ENCODE measurements around the gene GAREM1. TPM values are rescaled to one million over a fixed set of nuclear protein-coding genes. Genes with fewer than 3 reads are reported as not detected.

GAREM1 gene
- total RNA-seq, 1 donor from 2014 or later, result 9.5 TPM

DNA sequence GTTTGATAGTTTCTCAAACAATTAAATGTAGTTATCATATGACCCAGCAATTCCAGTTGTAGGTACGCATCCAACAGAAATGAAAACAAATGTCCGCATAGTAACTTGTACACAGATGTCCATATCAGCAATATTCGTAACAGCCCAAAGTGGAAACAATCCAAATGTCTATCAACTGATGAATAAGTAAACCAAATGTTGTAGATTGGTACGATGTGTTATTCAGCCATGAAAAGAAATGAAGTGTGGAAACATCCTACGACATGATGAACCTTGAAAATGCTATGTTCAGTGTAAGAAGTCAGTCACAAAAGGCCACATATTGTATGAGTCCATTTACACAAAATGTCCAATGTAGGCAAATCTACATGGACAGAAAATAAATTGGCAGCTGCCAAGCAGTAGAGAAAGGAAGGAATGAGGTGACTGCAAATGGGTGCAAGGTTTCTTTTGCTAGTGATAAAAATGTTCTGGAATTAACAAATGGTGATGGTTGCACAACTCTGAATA, 26.9 kb downstream of the GAREM1 start:
- Mint-ChIP-seq H3K9me3 (no peaks in the 10 kb centered on the region), H3K27ac (no peak overlapping the region), H3K4me3 (no peak overlapping the region), H3K36me3 (no peaks in the 10 kb centered on the region), H3K27me3 (ENCODE audit: low read depth) (no peaks in the 10 kb centered on the region), H3K4me1 (peaks cover 9% of the 10 kb centered on the region)
- no peak for DNase-seq (ENCODE audit: low spot score in 2 of 2, unreplicated experiment in 2 of 2)
- TF ChIP-seq, protein P1, sequence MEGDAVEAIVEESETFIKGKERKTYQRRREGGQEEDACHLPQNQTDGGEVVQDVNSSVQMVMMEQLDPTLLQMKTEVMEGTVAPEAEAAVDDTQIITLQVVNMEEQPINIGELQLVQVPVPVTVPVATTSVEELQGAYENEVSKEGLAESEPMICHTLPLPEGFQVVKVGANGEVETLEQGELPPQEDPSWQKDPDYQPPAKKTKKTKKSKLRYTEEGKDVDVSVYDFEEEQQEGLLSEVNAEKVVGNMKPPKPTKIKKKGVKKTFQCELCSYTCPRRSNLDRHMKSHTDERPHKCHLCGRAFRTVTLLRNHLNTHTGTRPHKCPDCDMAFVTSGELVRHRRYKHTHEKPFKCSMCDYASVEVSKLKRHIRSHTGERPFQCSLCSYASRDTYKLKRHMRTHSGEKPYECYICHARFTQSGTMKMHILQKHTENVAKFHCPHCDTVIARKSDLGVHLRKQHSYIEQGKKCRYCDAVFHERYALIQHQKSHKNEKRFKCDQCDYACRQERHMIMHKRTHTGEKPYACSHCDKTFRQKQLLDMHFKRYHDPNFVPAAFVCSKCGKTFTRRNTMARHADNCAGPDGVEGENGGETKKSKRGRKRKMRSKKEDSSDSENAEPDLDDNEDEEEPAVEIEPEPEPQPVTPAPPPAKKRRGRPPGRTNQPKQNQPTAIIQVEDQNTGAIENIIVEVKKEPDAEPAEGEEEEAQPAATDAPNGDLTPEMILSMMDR (IDR thresholded peaks at IDR 0.05; ENCODE audit: unreplicated experiment), result no peak

DNA sequence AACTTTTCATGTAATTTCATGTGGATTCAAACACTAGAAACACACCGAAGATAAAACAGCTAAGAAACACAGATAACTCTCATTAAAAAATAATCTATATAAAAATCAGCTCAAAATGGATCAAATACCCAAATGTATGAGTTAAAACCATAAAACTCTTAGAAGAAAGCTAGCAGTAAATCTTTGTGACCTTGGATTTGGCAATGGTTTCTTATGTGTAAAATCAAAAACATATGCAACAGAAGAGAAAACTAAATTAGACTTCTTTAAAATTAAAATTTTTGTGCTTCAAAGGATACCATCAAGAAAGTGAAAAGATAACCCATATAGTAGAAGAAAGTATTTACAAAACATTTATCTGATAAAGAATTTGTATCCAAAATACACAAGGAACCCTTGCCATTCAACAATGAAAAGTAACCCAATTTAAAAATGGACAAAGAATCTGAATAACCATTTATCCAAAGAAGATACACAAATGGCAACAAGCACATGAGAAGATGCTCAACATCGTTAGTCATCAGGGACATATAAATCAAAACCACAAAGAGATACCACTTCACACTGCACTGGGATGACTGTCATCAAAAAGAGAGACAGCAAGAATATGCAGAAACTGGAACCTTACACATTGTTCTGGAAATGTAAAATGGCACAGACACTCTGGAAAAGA, 27.5 kb downstream of the GAREM1 start:
- DNase-seq (ENCODE audit: low spot score in 2 of 2, unreplicated experiment in 2 of 2), result no peak
- no peaks in the 10 kb centered on the region for H3K9me3 Mint-ChIP-seq
- no peaks in the 10 kb centered on the region for H3K27me3 Mint-ChIP-seq (ENCODE audit: low read depth)
- TF ChIP-seq, protein P1 (IDR thresholded peaks at IDR 0.05; ENCODE audit: unreplicated experiment), result no peak
- H3K4me1 Mint-ChIP-seq, result peaks cover 14% of the 10 kb centered on the region
- no peak overlapping the region for H3K4me3 Mint-ChIP-seq
- H3K36me3 Mint-ChIP-seq, result no peaks in the 10 kb centered on the region
- no peak overlapping the region for H3K27ac Mint-ChIP-seq

DNA sequence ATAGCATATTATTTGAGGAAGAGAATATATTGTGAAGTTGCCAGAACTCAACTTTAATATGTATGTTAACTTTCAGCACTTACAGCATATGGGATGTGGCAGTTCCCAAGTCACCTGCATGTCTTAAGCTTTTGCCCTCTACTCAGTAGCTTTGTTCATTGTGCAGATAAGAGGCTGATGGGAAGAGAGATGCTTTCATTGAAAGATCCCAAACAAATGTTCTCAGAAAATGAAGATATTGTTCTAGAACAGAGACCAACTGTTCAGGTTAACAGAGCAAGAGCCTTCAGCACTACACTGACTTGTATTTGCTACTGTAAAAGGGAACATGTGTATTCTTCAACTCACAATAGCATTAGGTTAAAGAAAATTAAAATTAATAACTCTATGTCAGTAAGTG, 28.1 kb downstream of the GAREM1 start:
- no peak for DNase-seq (ENCODE audit: low spot score in 2 of 2, unreplicated experiment in 2 of 2)
- Mint-ChIP-seq H3K4me3 (no peak overlapping the region), H3K36me3 (no peaks in the 10 kb centered on the region), H3K27me3 (ENCODE audit: low read depth) (no peaks in the 10 kb centered on the region), H3K4me1 (peaks cover 17% of the 10 kb centered on the region), H3K27ac (no peak overlapping the region), H3K9me3 (no peaks in the 10 kb centered on the region)
- TF ChIP-seq, protein P1 (IDR thresholded peaks at IDR 0.05; ENCODE audit: unreplicated experiment), result no peak

DNA sequence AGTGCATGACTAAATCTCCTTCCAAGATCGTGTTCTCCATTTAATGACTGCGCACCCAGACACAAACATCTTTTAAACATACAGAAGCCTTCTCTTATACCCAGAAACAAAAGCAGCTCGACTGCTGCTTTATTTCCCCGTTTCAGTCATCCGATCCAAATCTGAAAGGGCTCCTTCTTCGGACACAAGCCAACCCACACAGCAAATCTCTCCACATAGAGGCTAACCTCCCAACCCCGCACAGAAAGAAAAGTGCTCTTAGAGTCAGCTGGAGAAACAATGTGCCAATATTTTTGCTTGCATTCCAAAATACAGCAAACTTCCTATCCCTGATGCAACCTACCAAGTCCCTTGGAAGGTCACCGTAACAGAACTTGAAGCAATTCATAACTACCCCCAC, 29.1 kb downstream of the GAREM1 start:
- DNase-seq (ENCODE audit: low spot score in 2 of 2, unreplicated experiment in 2 of 2), result no peak
- Mint-ChIP-seq H3K27ac (no peak overlapping the region), H3K27me3 (ENCODE audit: low read depth) (no peaks in the 10 kb centered on the region), H3K4me3 (no peak overlapping the region), H3K9me3 (no peaks in the 10 kb centered on the region), H3K4me1 (peaks cover 17% of the 10 kb centered on the region), H3K36me3 (no peaks in the 10 kb centered on the region)
- TF ChIP-seq, protein P1 (IDR thresholded peaks at IDR 0.05; ENCODE audit: unreplicated experiment), result no peak

DNA sequence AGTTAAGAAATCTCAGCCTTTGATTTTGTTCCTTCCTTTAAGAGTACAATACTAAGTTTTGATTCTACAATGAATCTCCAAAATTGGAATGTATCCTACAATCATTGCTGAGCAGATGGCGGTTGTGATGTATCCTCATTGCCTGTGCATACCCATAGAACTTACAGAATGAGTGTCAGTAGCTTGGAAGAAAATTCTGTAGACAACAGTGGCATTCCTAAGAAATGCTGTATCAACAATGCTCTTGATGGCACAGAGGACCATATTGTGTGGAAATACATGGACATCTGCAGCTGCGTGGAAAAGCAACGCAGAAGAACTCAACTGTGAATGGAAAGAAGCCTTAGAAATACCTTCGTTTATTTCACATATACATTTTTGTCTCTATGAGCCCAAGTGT, 30.2 kb downstream of the GAREM1 start:
- H3K27ac Mint-ChIP-seq, result no peak overlapping the region
- TF ChIP-seq, protein P1 (IDR thresholded peaks at IDR 0.05; ENCODE audit: unreplicated experiment), result no peak
- H3K9me3 Mint-ChIP-seq, result no peaks in the 10 kb centered on the region
- no peak for DNase-seq (ENCODE audit: low spot score in 2 of 2, unreplicated experiment in 2 of 2)
- peaks cover 21% of the 10 kb centered on the region for H3K4me1 Mint-ChIP-seq
- no peak overlapping the region for H3K4me3 Mint-ChIP-seq
- no peaks in the 10 kb centered on the region for H3K27me3 Mint-ChIP-seq (ENCODE audit: low read depth)
- H3K36me3 Mint-ChIP-seq, result no peaks in the 10 kb centered on the region

Measured in mesothelial cell of epicardium (in vitro differentiated cells).